GM19035 (cell line): ENCODE measurements around the gene ATAD1.

Experiments
- ATAC-seq: cut with Tn5 transposase; IDR thresholded peaks from one replicate; pipeline ENCODE4 v1.9.1; 2021; ENCODE audit not compliant: unreplicated experiment

ATAD1 gene

DNA sequence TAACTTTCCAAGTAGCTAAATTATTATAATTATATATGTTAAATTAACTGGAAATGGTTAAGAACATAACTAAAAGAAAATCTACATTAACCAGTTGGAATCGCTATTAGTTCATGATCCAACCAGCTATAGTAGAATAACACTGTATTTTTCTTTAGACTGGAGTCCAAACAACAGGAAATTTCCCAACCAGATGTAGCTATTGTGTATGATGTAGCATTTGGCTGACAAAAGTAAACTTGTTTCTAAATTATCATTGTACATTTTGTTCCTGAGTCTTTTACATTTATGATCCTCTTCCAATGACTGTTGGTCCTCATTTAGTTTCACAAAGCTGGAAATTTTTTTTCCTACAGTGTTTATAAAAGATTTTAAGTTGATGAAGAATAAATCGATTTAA, 96.2 kb downstream of the ATAD1 start:
- no peak for ATAC-seq

DNA sequence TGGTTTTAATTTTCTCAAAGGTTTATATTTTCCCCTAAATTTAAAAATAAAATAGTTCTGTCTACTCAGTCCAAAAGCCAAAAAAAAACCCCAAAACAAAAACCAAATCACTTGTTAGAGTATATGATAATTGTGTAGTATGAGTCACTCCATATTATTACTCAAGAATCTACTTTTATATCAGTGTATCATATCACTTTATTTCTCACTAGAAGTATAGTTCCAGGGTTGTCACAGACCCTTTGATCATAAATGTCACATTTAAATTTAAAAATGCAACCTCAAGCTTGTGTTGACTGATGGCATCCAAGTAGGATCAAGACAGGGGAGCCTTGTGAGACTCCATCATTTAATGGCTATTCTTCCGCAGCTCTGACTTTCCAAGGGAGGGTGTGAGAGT, 97.4 kb downstream of the ATAD1 start:
- ATAC-seq, result no peak

DNA sequence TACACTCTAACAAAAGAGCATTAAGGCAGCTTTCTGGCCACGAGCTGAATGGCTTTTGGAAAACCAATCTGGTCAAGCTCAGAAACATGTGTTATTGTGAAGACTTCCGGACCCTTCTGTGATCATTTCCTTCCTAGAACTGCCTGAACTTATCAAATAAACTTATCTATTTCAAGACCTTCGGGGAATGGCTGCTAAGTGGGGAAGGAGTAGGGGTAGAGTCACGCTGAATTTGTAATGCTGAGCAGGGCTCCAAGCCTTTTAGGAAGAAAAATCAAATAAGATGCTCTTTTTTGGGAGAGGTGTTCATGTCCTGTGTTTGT, 101.7 kb downstream of the ATAD1 start:
- ATAC-seq, result no peak

DNA sequence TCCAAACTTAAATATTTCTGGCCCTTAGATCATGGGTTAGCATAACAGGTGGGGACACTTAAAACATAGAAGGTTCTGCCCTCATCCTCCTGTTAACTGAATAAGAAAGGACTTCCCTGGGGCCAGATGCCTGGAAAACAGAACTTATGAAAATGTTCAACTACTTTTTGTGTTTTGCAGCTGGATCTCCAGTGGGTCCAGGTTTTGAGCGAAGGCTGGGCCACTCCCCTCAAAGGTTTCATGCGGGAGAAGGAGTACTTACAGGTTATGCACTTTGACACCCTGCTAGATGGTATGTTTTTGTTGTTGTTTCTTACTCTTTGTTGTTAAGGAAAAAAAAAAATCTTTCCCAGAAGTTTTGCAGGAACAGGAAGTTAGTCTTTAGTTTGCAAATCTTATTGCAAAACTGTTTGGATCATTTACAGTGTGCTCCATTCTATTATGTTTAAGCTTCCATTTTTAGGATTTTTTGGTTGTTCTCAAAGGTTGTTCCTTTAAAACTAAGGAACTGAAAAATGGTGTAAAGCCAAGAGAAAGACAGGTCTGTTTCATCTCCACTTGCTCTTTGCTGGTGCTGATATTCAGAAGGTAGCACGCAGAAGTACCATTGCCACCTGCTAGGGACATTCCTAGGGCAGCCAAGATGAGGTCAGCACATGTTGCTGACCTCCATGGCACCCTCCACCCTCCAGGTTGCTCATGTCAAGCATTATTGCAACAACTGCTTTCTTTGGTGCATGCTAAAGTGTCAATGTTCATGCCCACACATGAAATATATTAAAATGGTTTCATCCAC, 102.3 kb downstream of the ATAD1 start:
- ATAC-seq, result no peak

DNA sequence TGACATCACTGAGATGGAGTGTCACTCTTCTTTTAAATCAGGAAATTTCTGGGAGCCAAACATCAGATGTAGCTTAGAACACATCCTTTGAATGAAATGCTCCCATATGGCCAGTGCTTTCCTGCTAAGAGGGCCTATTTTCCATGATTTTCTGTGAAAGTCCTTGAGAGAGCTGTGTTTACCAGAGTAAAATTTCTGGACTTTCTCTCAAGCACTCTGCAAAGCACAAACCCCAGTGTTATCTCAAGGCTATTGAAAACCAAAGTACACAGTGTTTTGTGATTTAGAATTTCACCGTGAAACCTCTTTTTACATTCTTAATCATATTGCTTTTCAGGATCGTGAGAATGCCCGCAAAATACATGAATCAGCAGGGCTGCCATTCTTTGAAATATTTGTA, 104.3 kb downstream of the ATAD1 start:
- no peak for ATAC-seq

DNA sequence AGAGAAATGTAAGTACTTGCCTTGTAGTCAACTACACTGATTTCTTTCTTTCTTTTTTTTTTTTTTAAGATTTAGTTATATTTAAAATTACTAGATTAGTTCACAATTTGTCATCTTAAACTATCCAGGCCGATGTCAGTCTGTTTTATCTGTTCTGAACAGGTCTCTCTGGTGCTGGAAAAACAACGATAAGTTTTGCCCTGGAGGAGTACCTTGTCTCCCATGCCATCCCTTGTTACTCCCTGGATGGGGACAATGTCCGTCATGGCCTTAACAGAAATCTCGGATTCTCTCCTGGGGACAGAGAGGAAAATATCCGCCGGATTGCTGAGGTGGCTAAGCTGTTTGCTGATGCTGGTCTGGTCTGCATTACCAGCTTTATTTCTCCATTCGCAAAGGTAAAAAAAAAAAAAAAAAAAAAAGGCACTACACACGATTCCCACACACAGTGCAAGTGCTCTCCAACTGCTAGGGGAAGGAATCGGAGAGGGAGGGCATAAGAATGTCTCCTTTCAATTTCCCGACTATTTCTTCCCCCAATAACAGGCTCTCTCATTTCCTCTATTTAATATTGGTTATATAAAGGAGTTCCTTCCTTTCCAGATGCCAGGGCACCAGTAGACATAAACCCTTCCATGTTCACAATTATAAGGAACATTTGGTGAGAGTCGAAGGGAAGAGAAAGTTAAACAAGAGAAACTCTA, 105.0 kb downstream of the ATAD1 start:
- no peak for ATAC-seq

DNA sequence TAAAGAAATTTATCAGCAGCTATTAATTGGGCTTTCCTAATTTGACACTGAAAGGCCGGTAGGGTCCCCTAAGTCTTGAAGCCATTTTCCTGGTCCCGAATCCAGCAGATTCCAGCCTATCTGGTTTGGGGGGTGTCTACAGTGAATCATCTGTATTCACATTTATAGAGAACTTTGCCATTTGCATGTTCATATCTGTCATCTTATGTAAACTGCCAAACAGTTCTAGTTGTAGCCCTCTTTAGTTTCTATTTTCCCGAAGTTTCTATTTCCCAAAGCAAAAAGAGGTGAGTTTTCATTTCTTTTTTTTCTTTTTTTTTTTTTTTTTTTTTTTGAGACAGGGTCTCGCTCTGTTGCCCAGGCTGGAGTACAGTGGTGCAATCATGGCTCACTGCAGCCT, 110.8 kb downstream of the ATAD1 start:
- no peak for ATAC-seq

DNA sequence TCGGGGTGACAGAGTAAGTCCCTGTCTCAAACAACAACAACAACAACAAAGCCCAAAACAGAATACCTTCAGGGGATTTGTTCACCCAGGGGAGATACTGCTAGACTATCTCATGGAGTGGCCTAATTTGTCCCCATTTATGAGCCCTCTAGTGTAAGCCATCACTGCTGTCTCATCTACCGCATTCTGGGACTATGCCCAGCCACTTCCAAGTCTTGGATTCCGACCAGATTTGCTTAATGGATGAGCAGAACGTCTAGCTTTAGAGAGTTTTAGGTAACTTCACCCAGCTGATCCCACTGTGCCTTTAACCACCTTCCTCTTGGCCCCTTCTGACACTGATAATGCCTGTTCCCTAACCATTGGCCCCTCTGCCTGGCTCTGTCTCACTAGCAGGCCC, 111.3 kb downstream of the ATAD1 start:
- ATAC-seq, result no peak

DNA sequence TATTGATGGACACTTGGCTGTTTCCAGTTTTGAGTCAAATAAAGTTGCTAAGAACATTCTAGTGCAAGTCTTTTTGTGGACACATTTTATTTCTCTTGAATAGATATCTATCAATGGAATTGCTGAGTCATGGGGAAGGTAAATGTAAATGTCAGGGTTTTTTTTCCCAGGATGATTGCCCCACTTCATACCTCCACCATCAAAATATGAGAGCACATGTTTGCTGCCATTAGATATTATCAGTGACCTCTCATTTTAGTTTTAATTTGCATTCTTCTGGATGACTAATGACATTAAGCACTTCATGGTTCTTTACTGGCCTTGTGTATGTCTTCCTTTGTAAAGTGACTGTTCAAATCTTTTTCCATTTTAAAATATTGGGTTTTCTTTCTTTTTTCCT, 112.7 kb downstream of the ATAD1 start:
- ATAC-seq, result no peak

DNA sequence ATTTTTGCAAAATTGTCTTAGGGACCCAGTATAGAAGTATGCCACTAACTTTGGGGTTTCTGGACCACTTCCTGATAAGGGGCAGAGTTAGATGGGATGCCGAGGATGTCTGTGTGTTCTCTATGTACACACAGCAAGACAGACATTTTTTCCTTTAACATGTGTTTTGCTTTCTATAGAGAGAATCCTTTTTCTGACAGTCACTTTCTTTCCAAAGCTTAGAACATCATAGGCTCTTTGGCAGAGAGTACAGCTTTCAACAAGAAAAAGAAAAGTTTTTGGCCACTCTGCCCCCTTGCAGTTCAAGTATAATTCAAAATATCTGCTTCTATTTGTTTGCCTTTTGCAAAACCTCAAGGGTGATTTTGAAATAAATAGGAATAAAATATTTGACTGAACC, 114.3 kb downstream of the ATAD1 start:
- ATAC-seq, result no peak

DNA sequence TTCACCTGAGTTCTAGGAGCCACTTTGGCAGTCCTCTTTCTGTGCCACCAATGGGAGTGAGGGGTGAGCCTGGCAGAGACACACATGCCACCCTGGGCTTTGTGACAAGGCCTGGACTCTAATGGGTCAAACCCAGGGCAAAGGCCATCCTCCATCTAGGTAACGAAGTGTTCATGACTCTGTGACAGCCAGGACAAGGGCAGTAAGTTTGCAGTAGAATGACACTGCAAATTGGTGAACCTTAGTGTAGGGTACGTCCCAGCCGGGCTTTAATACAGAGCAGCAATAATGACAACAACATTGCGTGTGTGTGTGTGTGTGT, 115.1 kb downstream of the ATAD1 start:
- no peak for ATAC-seq

DNA sequence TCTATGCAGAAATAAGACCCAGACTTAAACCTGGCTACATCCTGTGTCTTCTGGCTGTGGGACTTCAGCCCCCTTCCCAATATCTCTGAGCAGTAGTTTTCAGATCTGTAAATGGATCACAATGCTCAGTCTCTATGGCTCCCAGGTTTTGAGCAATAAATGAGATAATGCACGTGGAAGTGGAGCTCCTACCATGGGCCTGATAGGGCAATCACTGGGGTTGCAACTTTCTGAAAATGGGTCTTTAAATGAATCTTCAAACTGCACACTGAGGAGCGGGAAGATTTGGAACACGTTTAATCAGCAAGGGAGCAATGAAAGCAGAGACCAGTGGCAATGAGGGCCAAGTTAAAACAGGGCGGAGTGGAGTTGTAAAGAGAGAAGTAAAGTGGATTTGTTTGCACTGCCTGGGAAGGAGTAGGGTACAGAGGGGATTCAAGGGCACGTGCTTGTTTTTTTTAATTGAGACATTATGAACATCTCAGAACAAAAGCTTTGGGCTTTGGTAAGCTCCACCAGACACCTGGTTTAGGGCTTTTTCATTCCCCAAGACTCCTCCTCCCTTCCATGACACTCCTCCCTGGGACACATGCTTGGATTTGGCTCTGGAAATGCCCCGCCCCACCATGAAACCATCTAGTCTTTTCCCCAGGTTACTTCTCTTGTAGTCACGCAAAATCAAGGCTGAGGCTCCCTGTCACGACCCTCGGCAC, 115.6 kb downstream of the ATAD1 start:
- ATAC-seq, result no peak
